Fibroblast of skin of left biceps (primary cell): ENCODE data around the gene ZBTB16.
A peak's percentile ranks its signal among the peaks of the same experiment; 100 is the strongest.

Experiments used
- DNase-seq, 2 experiments: peaks; one replicate each; pipeline ENCODE4 v3.0.0-alpha.2; 2013; ENCODE audit warnings: low read depth in 2 of 2

Gene ZBTB16

DNA sequence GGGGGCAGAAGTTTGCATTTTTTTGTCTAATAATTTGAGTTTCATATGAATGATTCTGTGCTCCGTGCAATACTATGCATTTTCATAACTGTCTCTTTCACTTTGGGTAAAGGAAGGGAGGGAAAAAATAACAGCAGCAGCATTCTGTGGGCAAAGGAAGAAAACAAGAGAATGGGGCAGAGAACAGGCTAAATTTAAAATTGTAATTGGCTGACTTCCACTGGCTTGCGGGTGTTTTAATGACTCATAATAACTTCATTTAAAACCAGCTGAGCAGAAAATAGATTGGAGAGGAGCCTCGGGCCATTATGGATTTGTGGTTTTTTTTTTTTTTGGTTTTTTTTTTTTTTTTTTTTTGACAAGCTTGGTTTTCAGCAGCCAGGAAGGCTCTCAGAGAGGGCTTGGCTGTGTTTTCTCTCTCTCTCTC is 107.4 kb downstream of the ZBTB16 start:
- DNase-seq, result peak; percentile 75 to 83

GRCh38 chr11:114167355-114167754 is 107.8 kb downstream of the ZBTB16 start:
- DNase-seq, result no peak

DNA sequence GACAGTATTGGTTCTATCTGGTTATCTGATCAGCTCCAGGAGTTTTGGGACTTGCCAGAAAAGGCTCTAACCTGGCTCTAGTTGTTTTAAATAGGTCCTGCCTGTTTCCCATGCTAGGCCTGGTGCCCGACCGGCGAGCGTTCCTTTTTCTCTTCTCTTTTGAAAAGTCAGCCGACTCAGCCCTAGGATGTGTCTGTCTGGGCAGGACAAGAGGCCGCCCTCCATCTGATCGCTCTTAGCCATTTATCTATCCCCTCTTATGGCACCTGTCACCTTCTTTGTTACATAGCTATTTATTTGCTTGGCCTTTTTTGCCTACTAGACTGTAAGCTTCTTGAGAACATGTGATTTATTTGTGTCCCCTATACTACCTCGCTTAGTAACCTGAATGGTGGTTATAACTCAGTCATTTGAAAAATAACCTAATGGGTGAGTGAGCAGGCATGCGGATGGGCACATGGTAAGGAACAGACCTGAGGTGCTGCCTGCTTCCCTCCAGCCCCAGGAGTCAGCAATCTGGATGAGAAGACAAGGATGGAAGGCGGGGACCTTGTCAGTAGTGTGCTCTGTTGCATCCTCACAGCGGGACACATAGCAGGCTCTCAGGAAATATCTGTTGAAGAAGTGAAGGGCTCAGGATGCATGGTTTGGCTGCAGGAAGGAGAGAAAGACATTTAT is 108.4 kb downstream of the ZBTB16 start:
- no peak for DNase-seq

- no peak for DNase-seq
These were observed 109.2 kb downstream of the ZBTB16 start for GRCh38 chr11:114168691-114169090.

- no peak for DNase-seq
These were observed 109.8 kb downstream of the ZBTB16 start for GRCh38 chr11:114169321-114169749.

DNA sequence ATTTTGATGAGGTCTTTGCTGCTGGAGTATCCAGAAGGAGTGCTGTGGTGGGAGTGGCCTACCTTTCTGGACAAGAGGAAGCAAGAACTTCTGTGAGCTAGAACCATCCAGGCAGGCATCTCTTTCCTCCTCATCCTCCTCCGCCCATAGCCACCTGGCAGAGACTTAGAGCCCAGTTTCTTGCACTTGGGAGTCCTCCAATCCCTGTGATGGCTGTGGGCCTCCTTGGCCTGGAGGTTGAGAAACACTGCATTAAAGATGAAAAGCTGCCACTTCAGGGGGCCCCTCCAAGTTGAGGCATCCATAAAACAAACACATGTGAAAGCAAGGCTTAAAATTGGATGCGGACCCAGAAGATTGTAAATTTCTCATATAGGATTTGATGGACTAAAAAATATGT is 110.3 kb downstream of the ZBTB16 start:
- no peak for DNase-seq

GRCh38 chr11:114170226-114170625 is 110.7 kb downstream of the ZBTB16 start:
- no peak for DNase-seq

DNA sequence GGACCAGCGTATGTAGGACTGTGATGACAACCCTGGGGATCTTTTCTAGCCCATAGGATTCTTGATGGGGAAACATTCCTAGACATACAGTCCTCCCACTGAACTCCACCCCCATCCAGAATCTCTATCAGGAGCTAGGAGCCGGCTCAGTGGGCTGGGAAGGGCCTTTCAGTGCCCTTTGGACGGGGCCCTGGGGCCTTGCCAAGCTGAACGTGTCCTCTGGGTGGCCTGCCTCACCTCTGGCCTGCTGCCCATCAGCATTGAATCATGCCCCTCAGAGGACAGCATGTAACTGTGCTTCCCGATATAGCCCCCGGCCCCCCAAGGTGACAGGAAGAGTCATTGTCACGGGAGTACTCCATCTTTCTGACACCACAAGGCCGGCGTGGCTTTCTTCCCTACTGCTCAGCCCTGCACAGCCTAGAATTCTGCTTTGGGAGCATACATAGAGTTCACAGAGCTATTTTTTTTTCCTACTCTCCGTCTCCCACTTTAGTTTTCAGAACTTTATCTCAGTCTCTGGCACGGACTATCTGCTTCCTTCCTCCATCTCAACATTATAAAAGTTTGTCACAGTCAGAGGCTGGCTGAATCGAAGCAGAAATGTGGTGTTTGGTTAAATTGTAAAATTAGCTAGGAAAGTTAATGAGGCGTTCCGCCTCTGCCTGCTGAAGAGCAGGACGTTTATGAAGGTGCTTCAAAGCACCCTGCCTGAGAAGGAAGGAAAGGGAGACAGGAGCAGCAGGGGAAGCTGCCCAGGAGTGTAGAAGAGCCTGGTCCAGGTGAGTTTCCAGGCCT is 111.9 kb downstream of the ZBTB16 start:
- no peak for DNase-seq

DNA sequence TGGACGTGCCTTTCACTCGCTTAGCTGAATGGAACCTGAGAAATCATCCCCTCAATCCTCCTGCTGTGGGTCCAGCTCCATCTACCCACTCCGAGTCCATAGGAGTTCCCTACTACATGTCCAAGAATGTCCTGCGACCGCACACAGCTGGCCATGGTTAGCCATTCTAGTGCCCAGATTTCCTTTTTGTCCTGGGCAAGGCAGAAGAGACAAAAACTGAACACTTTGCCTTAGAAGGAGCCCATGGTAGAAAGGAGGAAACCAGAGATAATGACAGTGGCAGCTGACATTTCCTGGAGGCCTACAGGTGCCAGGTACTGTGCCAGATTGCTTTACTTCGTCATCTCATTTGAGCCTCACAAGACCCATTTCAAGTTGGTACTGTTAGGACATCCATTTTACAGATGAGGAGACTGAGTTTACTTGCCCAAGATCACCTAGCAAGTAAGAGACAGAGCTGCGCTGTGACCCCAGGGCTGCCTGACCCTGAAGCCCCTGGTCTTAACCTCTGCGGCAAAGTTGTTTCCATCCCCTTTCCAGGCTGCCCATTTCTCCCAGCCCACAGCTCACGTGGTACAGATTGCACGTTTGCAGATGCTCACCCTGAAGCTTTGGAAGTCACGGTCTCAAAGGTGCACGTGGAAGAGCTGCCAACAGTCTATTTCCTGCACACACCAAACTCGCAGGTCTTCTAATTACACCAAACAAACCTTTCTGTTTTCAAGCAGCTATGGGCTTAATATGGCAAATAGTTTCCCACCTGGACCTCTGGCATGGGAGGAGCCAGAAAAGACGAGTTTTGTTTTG is 112.7 kb downstream of the ZBTB16 start:
- no peak for DNase-seq

DNA sequence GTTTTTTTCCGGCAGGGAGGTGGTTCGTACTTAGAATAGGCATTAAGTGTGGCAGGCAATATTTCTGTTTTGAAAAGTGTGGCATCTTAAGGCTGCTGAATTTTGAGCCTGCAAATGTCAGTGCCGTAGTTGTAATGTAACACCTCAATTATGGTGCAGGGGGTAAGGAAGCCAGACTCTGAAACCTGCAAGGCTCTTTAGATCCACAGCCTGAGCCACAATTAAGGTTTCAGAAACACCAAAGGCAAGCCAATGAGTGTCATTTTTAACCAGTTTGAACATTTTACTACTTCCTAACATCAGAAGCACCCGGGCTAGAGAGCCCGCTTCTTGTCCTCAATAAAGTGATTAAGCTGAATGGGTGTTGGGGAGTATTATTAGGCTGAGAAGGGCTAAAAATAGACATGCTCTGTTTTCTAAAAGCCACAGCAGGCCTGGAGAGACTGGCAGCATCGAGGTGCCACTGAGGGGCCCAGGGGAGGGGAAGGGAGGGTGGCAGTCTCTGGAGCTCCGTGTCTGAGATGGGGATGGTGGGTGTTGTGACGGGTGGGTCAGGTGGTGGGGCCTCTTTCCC is 113.4 kb downstream of the ZBTB16 start:
- no peak for DNase-seq

GRCh38 chr11:114173843-114174242 is 114.3 kb downstream of the ZBTB16 start:
- DNase-seq, result no peak

DNA sequence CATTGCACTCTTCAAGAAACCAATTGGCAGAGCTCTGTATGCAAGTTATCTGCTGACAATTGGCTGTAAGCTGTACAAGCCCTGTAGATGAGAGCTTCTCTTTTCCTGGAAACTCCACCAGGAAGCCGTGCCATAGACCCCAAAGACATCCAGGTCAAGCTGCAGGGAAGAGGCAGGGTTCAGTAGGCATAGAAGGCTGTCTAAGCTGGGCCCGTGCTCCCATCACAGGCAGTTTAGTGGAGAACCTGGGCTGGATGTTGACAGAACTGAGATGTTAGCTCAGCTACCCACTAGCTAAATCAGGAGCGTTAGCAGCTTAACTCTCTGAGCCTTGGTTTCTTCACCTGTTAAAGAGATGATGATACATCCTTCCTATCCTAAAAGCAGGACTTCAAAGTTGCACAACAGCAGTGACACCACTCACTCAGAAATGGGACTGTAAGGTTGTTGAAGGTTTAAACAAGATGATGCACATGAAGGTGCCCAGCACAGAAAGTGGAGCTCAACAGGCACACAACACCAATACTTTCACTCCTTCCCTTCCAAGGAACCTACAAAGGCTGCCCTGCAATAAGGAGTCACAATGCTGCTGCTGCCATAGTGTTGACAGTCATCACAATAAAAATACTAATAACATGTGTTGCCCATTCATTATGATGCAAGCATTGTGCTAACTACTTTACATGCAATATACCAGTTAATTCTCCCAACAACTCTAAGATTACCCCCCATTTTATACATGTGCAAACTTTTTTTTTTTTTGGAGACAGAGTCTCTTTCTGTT is 115.4 kb downstream of the ZBTB16 start:
- no peak for DNase-seq

DNA sequence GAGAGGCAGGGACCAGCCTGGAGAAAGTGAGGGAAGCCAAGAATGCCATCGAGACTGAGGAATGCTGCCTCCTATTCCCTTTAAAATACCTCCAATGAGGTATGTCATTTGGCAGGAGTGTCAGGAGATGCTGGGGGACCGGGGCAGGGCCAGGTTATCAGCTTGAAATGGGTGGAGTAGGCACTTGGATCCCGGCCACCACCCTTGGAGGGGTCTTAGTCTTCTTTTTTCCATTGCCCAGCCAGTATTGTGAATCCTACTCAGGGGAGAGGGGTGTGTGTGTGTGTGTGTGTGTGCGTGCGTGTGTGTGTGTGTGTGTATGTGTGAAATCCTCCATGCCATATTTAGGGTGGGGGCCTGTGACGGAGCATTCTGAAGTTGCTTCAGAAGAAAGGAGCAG is 116.2 kb downstream of the ZBTB16 start:
- DNase-seq, result no peak

GRCh38 chr11:114176321-114176720 is 116.8 kb downstream of the ZBTB16 start:
- no peak for DNase-seq

DNA sequence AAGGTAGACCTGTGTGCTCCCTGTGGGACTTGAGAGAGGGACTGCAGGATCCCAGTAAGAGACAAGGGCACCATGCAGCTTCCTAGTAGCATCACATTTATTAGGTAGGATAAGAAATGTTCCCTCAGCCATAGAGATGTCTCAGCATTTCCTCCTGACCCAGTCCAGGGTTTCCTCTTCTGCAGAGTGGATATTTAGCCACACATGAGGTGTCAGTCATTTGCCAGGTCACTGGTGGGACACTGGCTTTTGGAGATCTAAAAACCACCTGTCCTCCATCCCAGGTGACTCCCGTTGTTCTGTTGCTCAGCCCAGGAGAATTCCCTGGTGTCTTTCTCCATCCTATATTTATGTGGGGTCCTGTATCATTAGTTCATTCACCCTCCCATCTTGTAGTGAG is 119.1 kb downstream of the ZBTB16 start:
- DNase-seq, result no peak

GRCh38 chr11:114179234-114179941 is 119.9 kb downstream of the ZBTB16 start:
- DNase-seq, result no peak

GRCh38 chr11:114180301-114181055 is 121.0 kb downstream of the ZBTB16 start:
- no peak for DNase-seq

DNA sequence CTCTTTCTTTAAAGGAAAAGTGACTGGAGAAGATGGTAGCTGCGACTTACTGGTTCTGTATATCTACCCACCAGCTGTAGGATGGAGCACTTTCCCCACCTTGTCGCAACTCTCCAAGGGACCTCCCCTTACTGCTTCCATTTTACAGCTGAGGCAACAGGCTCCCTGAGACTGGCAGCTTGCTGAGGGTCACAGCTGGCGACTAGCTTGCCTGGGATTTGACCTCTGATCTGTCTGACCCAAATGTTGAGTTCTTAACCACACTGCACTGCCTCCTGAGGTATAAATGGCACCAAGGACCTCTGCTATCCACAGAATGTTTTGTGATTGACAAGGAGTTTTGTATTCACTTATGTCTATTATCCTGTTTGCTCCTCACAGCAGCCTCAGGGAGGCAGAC is 121.7 kb downstream of the ZBTB16 start:
- DNase-seq, result no peak

DNA sequence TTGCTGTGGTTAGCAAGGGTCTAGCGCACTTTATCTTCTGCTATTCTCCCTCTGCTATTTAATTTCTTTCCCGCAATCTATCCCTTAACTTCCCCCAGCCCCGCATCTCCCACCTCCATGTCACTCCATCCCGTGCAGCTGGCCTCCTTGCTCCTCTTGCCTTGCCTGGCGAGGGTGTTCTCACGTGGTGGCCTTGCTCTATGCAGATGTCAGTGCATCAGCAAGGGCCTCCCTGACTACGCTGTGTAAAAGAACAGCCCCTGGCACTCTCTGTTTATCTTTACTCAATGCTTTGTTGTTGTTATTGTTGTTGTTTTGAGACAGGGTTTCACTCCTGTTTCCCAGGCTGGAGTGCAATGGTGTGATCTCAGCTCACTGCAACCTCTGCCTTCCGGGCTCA is 122.2 kb downstream of the ZBTB16 start:
- DNase-seq, result no peak

- no peak for DNase-seq
These were observed 123.0 kb downstream of the ZBTB16 start for GRCh38 chr11:114182471-114183043.
